Astrocyte of the cerebellum (primary cell): ENCODE measurements around the gene MYBPH.
A peak's percentile ranks its signal among the peaks of the same experiment; 100 is the strongest.

Experiments used
- DNase-seq: peaks from one replicate; pipeline ENCODE4 v3.0.0-alpha.2; 2011; ENCODE audit warnings: low read depth
- H3K4me3 ChIP-seq: 2 replicates; pipeline ENCODE4 v1.5.1; 2011; ENCODE audit warnings: mild to moderate bottlenecking, low read depth, low read length, moderate library complexity
- CTCF ChIP-seq: IDR thresholded peaks from 2 replicates; pipeline ENCODE4 v1.5.1; 2012; ENCODE audit warnings: low read length, low read depth, moderate library complexity, mild to moderate bottlenecking; ENCODE audit errors: missing control alignments
- in situ Hi-C: cut with HindIII; loops from 2 replicates; pipeline ENCODE4 v1.10.0; 2017; ENCODE audit warnings: low sequenced_read_pairs

MYBPH gene

GRCh38 chr1:203126151-203126865 is 49.3 kb downstream of the MYBPH start:
- DNase-seq: no peak
- no peak overlapping the region for H3K4me3 ChIP-seq
- TF ChIP-seq CTCF: peak; percentile 59
- in situ Hi-C loops: no loop called here

- DNase-seq: no peak
- in situ Hi-C loops: loop anchor here (5.0 kb wide), 1 partner anchor 98 kb away; no protein-coding TSS in a partner anchor
- H3K4me3 ChIP-seq: no peak overlapping the region
- no peak for TF ChIP-seq CTCF
Measured at GRCh38 chr1:203124546-203125317, 50.9 kb downstream of the MYBPH start.

GRCh38 chr1:203124011-203124410 is 51.6 kb downstream of the MYBPH start:
- no peak overlapping the region for H3K4me3 ChIP-seq
- no peak for DNase-seq
- in situ Hi-C loops: loop anchor here (5.0 kb wide), 1 partner anchor 98 kb away; no protein-coding TSS in a partner anchor
- TF ChIP-seq CTCF: no peak

- H3K4me3 ChIP-seq: no peak overlapping the region
- in situ Hi-C loops: loop anchor here (5.0 kb wide), 1 partner anchor 100 kb away; no protein-coding TSS in a partner anchor
- TF ChIP-seq CTCF: no peak
- DNase-seq: no peak
Measured at GRCh38 chr1:203122159-203122558, 53.5 kb downstream of the MYBPH start.

GRCh38 chr1:203121186-203122015 is 54.2 kb downstream of the MYBPH start:
- TF ChIP-seq CTCF: no peak
- no peak overlapping the region for H3K4me3 ChIP-seq
- no peak for DNase-seq
- in situ Hi-C loops: loop anchor here (5.0 kb wide), 1 partner anchor 101 kb away; no protein-coding TSS in a partner anchor
